Neural progenitor cell (in vitro differentiated cells): Measurements from ENCODE around the gene TRIO. TPM values are rescaled to one million over a fixed set of nuclear protein-coding genes. Genes with fewer than 3 reads are reported as not detected.

Source experiments
- DNase-seq: peaks from one replicate; pipeline ENCODE4 v3.0.0-alpha.2; 2016; ENCODE audit warnings: low spot score
- H2AFZ ChIP-seq: fragments of 200-600 bp; sonication (generic); replicated peaks from 2 replicates; pipeline ENCODE4 v1.6.1; 2016; ENCODE audit warnings: antibody characterized with exemption
- H3F3A ChIP-seq: fragments of 200-600 bp; sonication (generic); 2 replicates; pipeline ENCODE4 v1.6.1; 2016; ENCODE audit warnings: antibody characterized with exemption, low read depth
- H3K27ac ChIP-seq: fragments of 200-600 bp; sonication (generic); 2 replicates; pipeline ENCODE4 v1.5.1; 2016; ENCODE audit warnings: mild to moderate bottlenecking
- H3K27me3 ChIP-seq: fragments of 200-600 bp; sonication (generic); 2 replicates; pipeline ENCODE4 v1.6.1; 2016; ENCODE audit warnings: mild to moderate bottlenecking, moderate library complexity
- H3K36me3 ChIP-seq: fragments of 200-600 bp; sonication (generic); 2 replicates; pipeline ENCODE4 v1.5.1; 2016
- H3K4me1 ChIP-seq: fragments of 200-600 bp; sonication (generic); 2 replicates; pipeline ENCODE4 v1.6.1; 2016; ENCODE audit warnings: mixed run types
- H3K4me2 ChIP-seq: fragments of 200-600 bp; sonication (generic); 2 replicates; pipeline ENCODE4 v1.6.1; 2016
- H3K4me3 ChIP-seq: fragments of 200-600 bp; sonication (generic); 2 replicates; pipeline ENCODE4 v1.5.1; 2016
- H3K79me2 ChIP-seq: fragments of 200-600 bp; sonication (generic); 2 replicates; pipeline ENCODE4 v1.6.1; 2016; ENCODE audit warnings: low read depth
- H3K9ac ChIP-seq: fragments of 200-600 bp; sonication (generic); 2 replicates; pipeline ENCODE4 v1.6.1; 2016
- H3K9me3 ChIP-seq: fragments of 200-600 bp; sonication (generic); 2 replicates; pipeline ENCODE4 v1.5.1; 2016; ENCODE audit warnings: low read depth
- H4K20me1 ChIP-seq: fragments of 200-600 bp; sonication (generic); 2 replicates; pipeline ENCODE4 v1.6.1; 2016; ENCODE audit warnings: low read depth
- H3K27ac Mint-ChIP-seq: 3 replicates; pipeline ENCODE4 v1.8.0; 2021; ENCODE audit warnings: mixed read lengths
- H3K27me3 Mint-ChIP-seq: 2 replicates; pipeline ENCODE4 v1.8.0; 2022; ENCODE audit warnings: low read depth, mild to moderate bottlenecking, inconsistent platforms, moderate library complexity, mixed read lengths; ENCODE audit not compliant: insufficient read depth
- H3K36me3 Mint-ChIP-seq: 3 replicates; pipeline ENCODE4 v1.8.0; 2021; ENCODE audit warnings: mixed read lengths
- H3K4me1 Mint-ChIP-seq: 3 replicates; pipeline ENCODE4 v1.8.0; 2021; ENCODE audit warnings: mixed read lengths
- H3K4me3 Mint-ChIP-seq: 3 replicates; pipeline ENCODE4 v1.8.0; 2021; ENCODE audit warnings: mild to moderate bottlenecking, moderate library complexity, mixed read lengths
- H3K9me3 Mint-ChIP-seq: 3 replicates; pipeline ENCODE4 v1.8.0; 2020; ENCODE audit warnings: mixed read lengths
- CTCF ChIP-seq: fragments of 200-600 bp; sonication (generic); IDR thresholded peaks from 2 replicates; pipeline ENCODE4 v1.5.1; 2017; ENCODE audit warnings: antibody characterized with exemption, mild to moderate bottlenecking
- EZH2 ChIP-seq: fragments of 200-600 bp; sonication (generic); IDR thresholded peaks from 2 replicates; pipeline ENCODE4 v1.6.1; 2017; ENCODE audit warnings: antibody characterized with exemption, mild to moderate bottlenecking, moderate library complexity
- EZH2phosphoT487 ChIP-seq: fragments of 200-600 bp; sonication (generic); IDR thresholded peaks from 2 replicates; pipeline ENCODE4 v1.6.1; 2017; ENCODE audit warnings: antibody characterized with exemption
- total RNA-seq: library from RNA; depleted of rRNA; stranded (reverse); fragments of >200 nt; gene quantifications from 2 replicates; pipeline ENCODE4 v1.2.3, GENCODE V29; 2015; ENCODE audit warnings: low replicate concordance

TRIO gene
- total RNA-seq, 1 donor from 2014 or later = 84.7 TPM

DNA sequence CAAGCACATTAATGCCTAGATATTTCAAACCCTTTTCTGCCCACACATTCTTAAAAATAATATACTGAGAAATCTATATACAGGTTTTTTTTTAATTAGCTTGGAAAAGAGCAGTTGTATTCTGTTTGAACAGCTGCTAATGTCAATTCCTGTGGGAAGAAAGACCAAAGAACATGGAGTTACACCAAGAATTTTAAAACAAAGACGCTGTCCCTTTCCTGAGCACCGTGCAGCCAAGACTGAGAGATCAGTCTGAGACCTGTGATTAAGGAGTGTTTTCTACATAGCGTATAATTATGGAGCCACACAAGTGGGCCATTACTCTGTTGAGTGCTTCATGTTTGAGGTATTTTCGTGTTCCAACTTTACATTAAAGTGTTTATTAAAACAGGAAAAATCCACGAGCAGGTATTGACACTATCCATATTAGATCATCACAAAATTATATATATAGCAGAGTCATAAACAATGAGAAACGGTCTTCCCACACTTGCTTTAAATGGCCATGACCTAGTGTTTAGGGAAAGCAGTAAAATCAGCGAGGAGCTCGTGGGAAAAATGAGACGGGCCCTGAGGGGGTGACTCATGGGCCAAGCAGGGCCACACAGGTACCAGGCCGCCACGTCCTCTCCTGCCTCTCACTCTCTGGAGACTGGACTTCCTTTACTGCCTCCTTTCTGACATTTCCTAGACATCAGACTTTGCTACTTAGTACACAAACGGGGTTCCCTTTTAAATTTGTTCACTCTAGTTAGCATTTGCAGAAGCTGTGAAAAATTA lies 285.4 kb downstream of the TRIO start:
- H3K9me3 Mint-ChIP-seq = no peaks in the 10 kb centered on the region
- Histone ChIP-seq H3K36me3 (no peaks in the 10 kb centered on the region), H4K20me1 (peaks cover 40% of the 10 kb centered on the region), H3K79me2 (peaks cover 10% of the 10 kb centered on the region), H3K4me3 (no peak overlapping the region), H3K27ac (peak overlapping the region; percentile 69), H3K9ac (no peak overlapping the region), H3K27me3 (no peaks in the 10 kb centered on the region), H2AFZ (no peak overlapping the region), H3K4me2 (peak overlapping the region; percentile 36), H3K9me3 (no peaks in the 10 kb centered on the region), H3K4me1 (peaks cover 68% of the 10 kb centered on the region), H3F3A (peaks cover 24% of the 10 kb centered on the region)
- H3K36me3 Mint-ChIP-seq = peaks cover 30% of the 10 kb centered on the region
- DNase-seq = no peak
- no peak overlapping the region for H3K4me3 Mint-ChIP-seq
- peaks cover 76% of the 10 kb centered on the region for H3K4me1 Mint-ChIP-seq
- TF ChIP-seq EZH2phosphoT487 (no peak), EZH2 (no peak), CTCF (no peak)
- no peak overlapping the region for H3K27ac Mint-ChIP-seq
- H3K27me3 Mint-ChIP-seq = peaks cover 4% of the 10 kb centered on the region

DNA sequence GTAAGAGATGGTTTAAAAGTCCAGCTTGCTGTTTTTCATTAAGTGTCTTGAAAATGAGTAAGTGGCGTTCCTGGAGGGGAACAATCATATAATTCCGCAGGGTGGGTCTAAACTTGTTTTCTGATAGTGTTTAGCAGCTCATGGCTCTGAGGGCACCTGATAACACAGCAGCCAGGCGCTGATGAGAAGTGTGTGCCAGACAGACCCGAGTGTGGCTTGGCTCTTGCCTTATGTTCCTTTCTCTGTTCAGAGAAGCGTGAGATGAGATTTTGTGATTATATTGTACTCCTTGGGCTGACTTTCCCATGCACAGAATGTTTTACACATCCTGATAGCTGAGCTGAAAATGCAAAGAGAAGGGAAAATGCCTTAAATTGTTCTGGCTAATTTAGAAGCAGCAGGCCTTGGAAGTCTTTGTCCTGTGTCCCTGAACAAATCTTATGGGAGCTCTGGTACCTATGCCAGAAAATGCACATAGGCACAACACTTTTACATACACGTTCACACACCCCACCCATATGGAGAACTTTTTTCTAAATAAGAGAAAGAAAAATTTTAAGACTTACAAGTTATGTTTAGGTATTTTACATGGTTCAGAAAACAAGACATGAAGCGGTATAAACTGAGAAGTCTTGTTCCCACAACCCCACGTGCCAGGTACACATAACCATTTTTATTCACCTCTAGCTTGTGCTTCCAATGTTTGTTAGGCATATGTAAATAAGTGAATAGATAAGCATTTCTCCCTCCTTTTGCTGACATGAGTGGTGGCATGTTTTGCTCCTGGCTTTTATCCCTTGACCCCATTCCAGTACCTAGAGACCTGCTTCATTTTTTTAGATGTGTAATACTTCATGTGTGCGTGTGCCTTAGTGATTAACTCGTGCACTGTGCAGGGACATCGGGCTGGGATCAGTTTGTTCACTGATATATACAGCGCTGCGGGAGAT lies 286.2 kb downstream of the TRIO start:
- peak; percentile 75 for DNase-seq
- Histone ChIP-seq H3K79me2 (peaks cover 10% of the 10 kb centered on the region), H3K4me2 (peak overlapping the region; percentile 41), H3K9ac (no peak overlapping the region), H3K4me1 (peaks cover 61% of the 10 kb centered on the region), H4K20me1 (peaks cover 38% of the 10 kb centered on the region), H3K4me3 (no peak overlapping the region), H3K27ac (peak overlapping the region; percentile 69), H3F3A (peaks cover 23% of the 10 kb centered on the region), H3K9me3 (no peaks in the 10 kb centered on the region), H3K36me3 (no peaks in the 10 kb centered on the region), H2AFZ (no peak overlapping the region), H3K27me3 (no peaks in the 10 kb centered on the region)
- Mint-ChIP-seq H3K27ac (peak overlapping the region; percentile 92), H3K4me1 (peaks cover 76% of the 10 kb centered on the region), H3K36me3 (peaks cover 27% of the 10 kb centered on the region), H3K9me3 (no peaks in the 10 kb centered on the region), H3K4me3 (no peak overlapping the region), H3K27me3 (peaks cover 4% of the 10 kb centered on the region)
- TF ChIP-seq EZH2phosphoT487 = no peak
- TF ChIP-seq CTCF = no peak
- no peak for TF ChIP-seq EZH2

DNA sequence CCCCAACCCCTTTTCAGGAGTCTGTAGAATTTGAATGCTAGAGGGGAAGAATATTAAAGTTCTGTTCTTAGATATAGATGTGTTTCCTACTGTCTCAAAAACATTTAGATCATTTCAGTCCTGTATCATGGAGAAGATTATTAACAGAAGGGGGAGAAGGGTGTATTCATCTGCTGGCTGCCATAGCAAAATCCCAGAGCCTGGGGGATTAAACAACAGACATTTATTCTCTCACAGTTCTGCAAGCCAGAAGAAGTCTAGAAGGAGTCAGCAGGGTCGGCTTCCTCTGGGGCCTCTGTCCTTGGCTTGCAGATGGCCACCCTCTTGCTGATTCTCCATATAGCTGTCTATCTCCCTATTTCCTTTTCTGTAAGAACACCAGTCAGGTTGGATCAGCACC lies 288.4 kb downstream of the TRIO start:
- Mint-ChIP-seq H3K27ac (peak overlapping the region; percentile 26), H3K9me3 (peaks cover 10% of the 10 kb centered on the region), H3K4me3 (no peak overlapping the region), H3K4me1 (peaks cover 59% of the 10 kb centered on the region), H3K36me3 (peaks cover 32% of the 10 kb centered on the region), H3K27me3 (peaks cover 3% of the 10 kb centered on the region)
- Histone ChIP-seq H3K36me3 (no peaks in the 10 kb centered on the region), H3K27ac (no peak overlapping the region), H3K79me2 (peaks cover 5% of the 10 kb centered on the region), H3K4me2 (no peak overlapping the region), H3K9ac (no peak overlapping the region), H3F3A (peaks cover 23% of the 10 kb centered on the region), H2AFZ (no peak overlapping the region), H3K27me3 (no peaks in the 10 kb centered on the region), H3K4me3 (no peak overlapping the region), H4K20me1 (peaks cover 16% of the 10 kb centered on the region), H3K9me3 (no peaks in the 10 kb centered on the region), H3K4me1 (peaks cover 39% of the 10 kb centered on the region)
- DNase-seq = no peak
- TF ChIP-seq EZH2phosphoT487 = no peak
